ENCODE data around the gene MAST4. TPM values are rescaled to one million over a fixed set of nuclear protein-coding genes. Genes with fewer than 3 reads are reported as not detected.

MAST4 gene
- polyA plus RNA-seq, 1 experiment, result 4.0 TPM

DNA sequence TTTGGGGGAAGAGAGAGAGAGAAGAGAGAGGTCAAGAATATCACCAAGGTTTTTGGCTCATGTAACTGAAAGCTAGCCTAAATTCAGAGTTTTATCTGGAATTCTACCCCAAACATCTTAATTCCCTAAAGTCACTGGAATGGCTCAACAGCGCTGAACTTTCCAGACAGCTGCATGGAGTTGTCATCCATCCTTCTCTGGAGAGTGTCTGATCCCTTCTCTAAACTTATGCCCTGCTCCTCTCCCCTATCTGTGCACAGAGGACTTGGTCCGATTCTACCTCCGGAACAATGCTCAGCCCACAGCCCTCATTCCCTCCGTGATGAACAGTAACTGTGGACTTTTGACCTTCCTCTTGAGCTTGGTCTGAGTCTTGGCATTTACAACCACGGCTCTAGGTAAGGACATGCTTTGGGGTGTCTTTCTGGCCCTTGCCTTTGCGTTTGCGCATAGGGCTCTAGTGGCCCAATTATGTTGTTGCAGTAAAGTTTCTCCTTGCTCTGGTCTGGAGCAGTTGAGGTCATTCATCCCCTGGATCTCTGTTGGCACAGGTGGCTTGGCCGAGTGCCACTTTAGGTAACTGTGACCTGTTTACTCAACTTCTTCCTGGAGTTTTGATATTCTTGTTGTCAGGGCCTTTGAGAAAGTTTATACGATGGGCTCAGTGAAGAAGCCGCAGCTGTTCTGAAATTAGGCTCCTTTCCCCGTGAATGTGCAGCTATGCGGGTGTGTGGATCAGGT lies 618.7 kb downstream of the MAST4 start:
- POLR2A ChIA-PET, result no interaction called here
- Histone ChIP-seq H3K27me3 (ENCODE audit: control insufficient read depth, insufficient read depth, low read length) (no peaks in the 10 kb centered on the region), H3K4me3 (ENCODE audit: low read depth, low read length) (no peak overlapping the region), H3K36me3 (ENCODE audit: control insufficient read depth, insufficient read depth, low read length) (no peaks in the 10 kb centered on the region)
- CTCF ChIA-PET, result no interaction called here
- TF ChIP-seq, protein P1, sequence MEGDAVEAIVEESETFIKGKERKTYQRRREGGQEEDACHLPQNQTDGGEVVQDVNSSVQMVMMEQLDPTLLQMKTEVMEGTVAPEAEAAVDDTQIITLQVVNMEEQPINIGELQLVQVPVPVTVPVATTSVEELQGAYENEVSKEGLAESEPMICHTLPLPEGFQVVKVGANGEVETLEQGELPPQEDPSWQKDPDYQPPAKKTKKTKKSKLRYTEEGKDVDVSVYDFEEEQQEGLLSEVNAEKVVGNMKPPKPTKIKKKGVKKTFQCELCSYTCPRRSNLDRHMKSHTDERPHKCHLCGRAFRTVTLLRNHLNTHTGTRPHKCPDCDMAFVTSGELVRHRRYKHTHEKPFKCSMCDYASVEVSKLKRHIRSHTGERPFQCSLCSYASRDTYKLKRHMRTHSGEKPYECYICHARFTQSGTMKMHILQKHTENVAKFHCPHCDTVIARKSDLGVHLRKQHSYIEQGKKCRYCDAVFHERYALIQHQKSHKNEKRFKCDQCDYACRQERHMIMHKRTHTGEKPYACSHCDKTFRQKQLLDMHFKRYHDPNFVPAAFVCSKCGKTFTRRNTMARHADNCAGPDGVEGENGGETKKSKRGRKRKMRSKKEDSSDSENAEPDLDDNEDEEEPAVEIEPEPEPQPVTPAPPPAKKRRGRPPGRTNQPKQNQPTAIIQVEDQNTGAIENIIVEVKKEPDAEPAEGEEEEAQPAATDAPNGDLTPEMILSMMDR (IDR thresholded peaks at IDR 0.05; ENCODE audit: insufficient read depth, low read depth, low read length), result no peak
- no peak for DNase-seq (ENCODE audit: low read depth)

DNA sequence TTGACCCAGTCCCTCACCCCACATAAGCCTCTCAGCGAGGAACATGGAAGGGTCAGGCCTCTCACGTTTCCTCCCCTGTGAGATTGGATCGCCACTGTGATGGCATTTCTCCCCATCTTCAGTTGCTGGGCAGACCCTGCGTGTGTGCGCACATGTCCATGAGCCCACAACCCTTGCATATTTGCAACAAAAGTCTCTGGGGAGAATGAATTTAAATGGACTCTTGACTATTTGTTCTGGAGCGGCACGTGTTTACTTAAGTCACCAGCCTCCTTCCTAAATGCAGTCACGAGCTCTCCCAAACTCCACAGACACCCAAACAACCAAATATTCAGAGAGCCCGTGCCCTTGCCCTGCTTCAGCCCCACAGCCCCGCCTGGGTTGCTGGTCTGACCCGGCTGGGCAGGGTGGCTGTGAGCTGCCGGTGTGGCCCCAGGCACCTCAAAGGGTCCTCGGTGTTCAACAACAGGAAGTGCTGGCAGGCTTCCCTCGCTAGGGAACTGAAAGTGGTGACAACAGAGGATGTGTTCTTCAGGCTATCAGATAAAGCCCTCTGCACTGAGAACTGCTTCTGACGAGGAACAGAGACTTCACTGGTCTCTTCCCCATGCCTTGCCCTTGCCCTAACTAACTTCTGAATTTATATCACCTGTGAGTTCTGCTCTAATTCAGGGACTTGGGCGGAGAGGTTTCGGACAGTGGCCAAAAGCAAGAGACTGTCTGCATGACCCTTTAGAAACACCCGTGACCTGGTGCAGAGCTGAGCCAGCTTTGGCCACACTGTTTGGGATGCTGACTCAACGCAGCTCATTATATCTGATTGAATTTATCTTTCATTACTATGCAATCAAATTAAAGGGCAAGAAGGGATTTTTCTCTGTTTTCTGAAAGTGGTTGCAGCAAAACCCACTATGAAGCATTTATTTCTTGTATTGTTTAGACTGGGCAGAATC lies 619.6 kb downstream of the MAST4 start:
- H3K36me3 ChIP-seq (ENCODE audit: control insufficient read depth, insufficient read depth, low read length), result no peaks in the 10 kb centered on the region
- POLR2A ChIA-PET, result no interaction called here
- no peak for DNase-seq (ENCODE audit: low read depth)
- no peak overlapping the region for H3K4me3 ChIP-seq (ENCODE audit: low read depth, low read length)
- H3K27me3 ChIP-seq (ENCODE audit: control insufficient read depth, insufficient read depth, low read length), result no peaks in the 10 kb centered on the region
- TF ChIP-seq, protein P1 (IDR thresholded peaks at IDR 0.05; ENCODE audit: insufficient read depth, low read depth, low read length), result no peak
- CTCF ChIA-PET, result no interaction called here

DNA sequence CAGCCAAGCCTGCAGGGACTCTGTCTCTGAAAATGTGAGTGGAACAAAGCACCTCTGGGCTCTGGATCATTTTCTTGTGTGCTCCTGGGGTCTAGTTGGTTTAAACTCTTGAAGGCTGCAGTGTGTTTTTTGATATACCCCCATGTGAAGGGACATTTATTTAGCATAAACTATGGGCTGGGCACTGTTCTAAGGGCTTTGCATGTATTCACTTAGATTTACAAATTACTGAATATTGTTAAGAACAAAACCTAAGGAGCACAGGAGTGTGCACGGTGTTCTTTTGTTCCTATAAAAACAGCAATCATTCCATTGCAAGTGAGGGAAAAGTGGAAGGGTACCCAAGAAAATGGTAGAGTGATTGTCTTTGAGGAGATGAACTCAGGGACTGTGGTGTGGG lies 620.4 kb downstream of the MAST4 start:
- ChIA-PET POLR2A (no interaction called here), CTCF (no interaction called here)
- Histone ChIP-seq H3K36me3 (ENCODE audit: control insufficient read depth, insufficient read depth, low read length) (no peaks in the 10 kb centered on the region), H3K27me3 (ENCODE audit: control insufficient read depth, insufficient read depth, low read length) (no peaks in the 10 kb centered on the region), H3K4me3 (ENCODE audit: low read depth, low read length) (no peak overlapping the region)
- DNase-seq (ENCODE audit: low read depth), result no peak
- TF ChIP-seq, protein P1 (IDR thresholded peaks at IDR 0.05; ENCODE audit: insufficient read depth, low read depth, low read length), result no peak

Measured in BJ (cell line).